ENCODE results near the gene MYOZ1. TPM values are rescaled to one million over a fixed set of nuclear protein-coding genes. Genes with fewer than 3 reads are reported as not detected.

MYOZ1 gene
- total and polyA plus RNA-seq, 2 donors (not counting 1 experiment from before 2014, with no cell fraction given): not detected

- no peak overlapping the region for H3K27ac Mint-ChIP-seq
- intact Hi-C loops (cut with micrococcal nuclease): no loop called here
- H3K9me3 Mint-ChIP-seq (ENCODE audit: insufficient read depth): no peaks in the 10 kb centered on the region
- no peaks in the 10 kb centered on the region for H3K27me3 Mint-ChIP-seq
- Histone ChIP-seq H4K20me1 (ENCODE audit: control insufficient read depth, insufficient read depth, low read length, poor library complexity, severe bottlenecking) (no peaks in the 10 kb centered on the region), H3K4me3 (ENCODE audit: control extremely low read depth in 1 of 5, extremely low read depth in 1 of 5, insufficient read depth in 1 of 5, low read depth in 2 of 5, low read length in 4 of 5) (no peak overlapping the region), H3K79me2 (ENCODE audit: control insufficient read depth, insufficient read depth, low read length) (no peaks in the 10 kb centered on the region), H2AFZ (ENCODE audit: insufficient read depth, low read depth, low read length, poor library complexity, severe bottlenecking) (no peak overlapping the region), H3K4me2 (replicated peaks; ENCODE audit: low read depth, low read length, poor library complexity, severe bottlenecking) (no peak overlapping the region), H3K36me3 (replicated peaks in 1 of 2; ENCODE audit: control extremely low read depth in 1 of 2, control insufficient read depth in 1 of 2, extremely low read depth in 1 of 2, insufficient read depth in 2 of 2, low read length in 1 of 2) (no peaks in the 10 kb centered on the region), H3K9me3 (ENCODE audit: control extremely low read depth in 1 of 3, control insufficient read depth in 2 of 3, insufficient read depth in 1 of 3, low read length in 2 of 3) (peaks cover 0 to 2% (median 0%) of the 10 kb centered on the region in 3 donors), H3K9ac (ENCODE audit: low read length) (no peak overlapping the region), H3K27me3 (replicated peaks in 1 of 4; ENCODE audit: control extremely low read depth in 1 of 4, control insufficient read depth in 3 of 4, insufficient read depth in 4 of 4, low read length in 3 of 4) (no peaks in the 10 kb centered on the region), H3K27ac (ENCODE audit: low read length in 2 of 2) (no peak overlapping the region), H3K4me1 (ENCODE audit: control insufficient read depth in 2 of 2, insufficient read depth in 2 of 2, low read length in 2 of 2) (peaks cover 12 to 14% of the 10 kb centered on the region in 2 donors)
- no CpG with 5 or more reads among the region's 3 CpGs for WGBS (ENCODE audit: insufficient coverage)
- TF ChIP-seq EZH2 (IDR thresholded peaks at IDR 0.05; ENCODE audit: borderline replicate concordance, insufficient read depth, low read depth, low read length, poor library complexity, severe bottlenecking) (no peak), CTCF (IDR thresholded peaks at IDR 0.05) (no peak)
- DNase-seq (no peak), ATAC-seq (ENCODE audit: low read depth) (no peak)
- no peak overlapping the region for H3K4me3 Mint-ChIP-seq
- ChIA-PET CTCF (no interaction called here), POLR2A (no interaction called here)
- H3K4me1 Mint-ChIP-seq: peaks cover 16% of the 10 kb centered on the region
These were observed 51.6 kb downstream of the MYOZ1 start for GRCh38 chr10:73589563-73590126.

- Histone ChIP-seq H2AFZ (ENCODE audit: insufficient read depth, low read depth, low read length, poor library complexity, severe bottlenecking) (no peak overlapping the region), H3K4me3 (ENCODE audit: control extremely low read depth in 1 of 5, extremely low read depth in 1 of 5, insufficient read depth in 1 of 5, low read depth in 2 of 5, low read length in 4 of 5) (no peak overlapping the region), H3K27me3 (replicated peaks in 1 of 4; ENCODE audit: control extremely low read depth in 1 of 4, control insufficient read depth in 3 of 4, insufficient read depth in 4 of 4, low read length in 3 of 4) (no peaks in the 10 kb centered on the region), H3K36me3 (replicated peaks in 1 of 2; ENCODE audit: control extremely low read depth in 1 of 2, control insufficient read depth in 1 of 2, extremely low read depth in 1 of 2, insufficient read depth in 2 of 2, low read length in 1 of 2) (no peaks in the 10 kb centered on the region), H3K4me1 (ENCODE audit: control insufficient read depth in 2 of 2, insufficient read depth in 2 of 2, low read length in 2 of 2) (peaks cover 12 to 14% of the 10 kb centered on the region in 2 donors), H3K4me2 (replicated peaks; ENCODE audit: low read depth, low read length, poor library complexity, severe bottlenecking) (no peak overlapping the region), H3K9ac (ENCODE audit: low read length) (no peak overlapping the region), H4K20me1 (ENCODE audit: control insufficient read depth, insufficient read depth, low read length, poor library complexity, severe bottlenecking) (no peaks in the 10 kb centered on the region), H3K9me3 (ENCODE audit: control extremely low read depth in 1 of 3, control insufficient read depth in 2 of 3, insufficient read depth in 1 of 3, low read length in 2 of 3) (peaks cover 0 to 2% (median 0%) of the 10 kb centered on the region in 3 donors), H3K27ac (ENCODE audit: low read length in 2 of 2) (no peak overlapping the region), H3K79me2 (ENCODE audit: control insufficient read depth, insufficient read depth, low read length) (no peaks in the 10 kb centered on the region)
- Mint-ChIP-seq H3K4me1 (peaks cover 16% of the 10 kb centered on the region), H3K27me3 (no peaks in the 10 kb centered on the region), H3K27ac (no peak overlapping the region), H3K9me3 (ENCODE audit: insufficient read depth) (no peaks in the 10 kb centered on the region), H3K4me3 (no peak overlapping the region)
- DNase-seq (no peak), ATAC-seq (ENCODE audit: low read depth) (no peak)
- TF ChIP-seq CTCF (IDR thresholded peaks at IDR 0.05) (no peak), EZH2 (IDR thresholded peaks at IDR 0.05; ENCODE audit: borderline replicate concordance, insufficient read depth, low read depth, low read length, poor library complexity, severe bottlenecking) (no peak)
- 100% methylated on average over 1 of the region's 1 CpG for WGBS (ENCODE audit: insufficient coverage)
- ChIA-PET CTCF (no interaction called here), POLR2A (no interaction called here)
- intact Hi-C loops (cut with micrococcal nuclease): no loop called here
These were observed 52.6 kb downstream of the MYOZ1 start for GRCh38 chr10:73588656-73589055.

Measured in B cell (primary cell).